ENCODE measurements around the gene PPP1R3G.

PPP1R3G gene

DNA sequence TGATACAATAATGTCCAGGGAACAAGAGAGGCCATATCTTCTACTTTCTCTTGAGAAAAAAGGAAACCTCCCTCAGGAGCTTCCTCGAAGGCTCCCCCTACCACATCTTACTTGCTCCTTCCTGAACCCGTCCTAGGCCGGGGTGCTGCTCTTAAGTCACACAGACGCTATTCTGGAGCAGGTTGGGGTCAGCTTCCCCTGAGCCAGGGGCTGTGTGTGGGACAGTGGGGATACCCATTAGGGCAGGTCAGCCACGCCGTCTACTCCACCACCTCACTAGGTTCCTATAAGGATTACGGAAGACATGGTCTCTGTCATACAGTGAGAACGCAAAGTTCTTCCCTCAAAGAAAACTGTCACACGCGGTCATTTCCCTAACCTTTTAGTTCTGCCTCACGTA is 8.2 kb upstream of the PPP1R3G start:
- no peak for DNase-seq (ENCODE audit: low read depth in 1 of 2, low spot score in 1 of 2)
- H3K27ac ChIP-seq (replicated peaks), result no peak overlapping the region
- H3K27me3 ChIP-seq (ENCODE audit: insufficient read depth, poor library complexity, severe bottlenecking), result no peaks in the 10 kb centered on the region
- TF ChIP-seq GABPA (IDR thresholded peaks at IDR 0.05; ENCODE audit: low read depth), result no peak
- TF ChIP-seq SPI1 (IDR thresholded peaks at IDR 0.05; ENCODE audit: borderline replicate concordance, low read depth), result no peak
- TF ChIP-seq POLR2AphosphoS5 (IDR thresholded peaks at IDR 0.05; ENCODE audit: low read depth), result no peak
- TF ChIP-seq, protein P1, sequence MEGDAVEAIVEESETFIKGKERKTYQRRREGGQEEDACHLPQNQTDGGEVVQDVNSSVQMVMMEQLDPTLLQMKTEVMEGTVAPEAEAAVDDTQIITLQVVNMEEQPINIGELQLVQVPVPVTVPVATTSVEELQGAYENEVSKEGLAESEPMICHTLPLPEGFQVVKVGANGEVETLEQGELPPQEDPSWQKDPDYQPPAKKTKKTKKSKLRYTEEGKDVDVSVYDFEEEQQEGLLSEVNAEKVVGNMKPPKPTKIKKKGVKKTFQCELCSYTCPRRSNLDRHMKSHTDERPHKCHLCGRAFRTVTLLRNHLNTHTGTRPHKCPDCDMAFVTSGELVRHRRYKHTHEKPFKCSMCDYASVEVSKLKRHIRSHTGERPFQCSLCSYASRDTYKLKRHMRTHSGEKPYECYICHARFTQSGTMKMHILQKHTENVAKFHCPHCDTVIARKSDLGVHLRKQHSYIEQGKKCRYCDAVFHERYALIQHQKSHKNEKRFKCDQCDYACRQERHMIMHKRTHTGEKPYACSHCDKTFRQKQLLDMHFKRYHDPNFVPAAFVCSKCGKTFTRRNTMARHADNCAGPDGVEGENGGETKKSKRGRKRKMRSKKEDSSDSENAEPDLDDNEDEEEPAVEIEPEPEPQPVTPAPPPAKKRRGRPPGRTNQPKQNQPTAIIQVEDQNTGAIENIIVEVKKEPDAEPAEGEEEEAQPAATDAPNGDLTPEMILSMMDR (IDR thresholded peaks at IDR 0.05; ENCODE audit: insufficient read depth, low read length), result no peak
- TF ChIP-seq, protein P2, sequence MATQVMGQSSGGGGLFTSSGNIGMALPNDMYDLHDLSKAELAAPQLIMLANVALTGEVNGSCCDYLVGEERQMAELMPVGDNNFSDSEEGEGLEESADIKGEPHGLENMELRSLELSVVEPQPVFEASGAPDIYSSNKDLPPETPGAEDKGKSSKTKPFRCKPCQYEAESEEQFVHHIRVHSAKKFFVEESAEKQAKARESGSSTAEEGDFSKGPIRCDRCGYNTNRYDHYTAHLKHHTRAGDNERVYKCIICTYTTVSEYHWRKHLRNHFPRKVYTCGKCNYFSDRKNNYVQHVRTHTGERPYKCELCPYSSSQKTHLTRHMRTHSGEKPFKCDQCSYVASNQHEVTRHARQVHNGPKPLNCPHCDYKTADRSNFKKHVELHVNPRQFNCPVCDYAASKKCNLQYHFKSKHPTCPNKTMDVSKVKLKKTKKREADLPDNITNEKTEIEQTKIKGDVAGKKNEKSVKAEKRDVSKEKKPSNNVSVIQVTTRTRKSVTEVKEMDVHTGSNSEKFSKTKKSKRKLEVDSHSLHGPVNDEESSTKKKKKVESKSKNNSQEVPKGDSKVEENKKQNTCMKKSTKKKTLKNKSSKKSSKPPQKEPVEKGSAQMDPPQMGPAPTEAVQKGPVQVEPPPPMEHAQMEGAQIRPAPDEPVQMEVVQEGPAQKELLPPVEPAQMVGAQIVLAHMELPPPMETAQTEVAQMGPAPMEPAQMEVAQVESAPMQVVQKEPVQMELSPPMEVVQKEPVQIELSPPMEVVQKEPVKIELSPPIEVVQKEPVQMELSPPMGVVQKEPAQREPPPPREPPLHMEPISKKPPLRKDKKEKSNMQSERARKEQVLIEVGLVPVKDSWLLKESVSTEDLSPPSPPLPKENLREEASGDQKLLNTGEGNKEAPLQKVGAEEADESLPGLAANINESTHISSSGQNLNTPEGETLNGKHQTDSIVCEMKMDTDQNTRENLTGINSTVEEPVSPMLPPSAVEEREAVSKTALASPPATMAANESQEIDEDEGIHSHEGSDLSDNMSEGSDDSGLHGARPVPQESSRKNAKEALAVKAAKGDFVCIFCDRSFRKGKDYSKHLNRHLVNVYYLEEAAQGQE (IDR thresholded peaks at IDR 0.05; ENCODE audit: insufficient replicate concordance, low read depth), result no peak
- no peak overlapping the region for H3K4me3 ChIP-seq (replicated peaks; ENCODE audit: insufficient read depth, low read length)

DNA sequence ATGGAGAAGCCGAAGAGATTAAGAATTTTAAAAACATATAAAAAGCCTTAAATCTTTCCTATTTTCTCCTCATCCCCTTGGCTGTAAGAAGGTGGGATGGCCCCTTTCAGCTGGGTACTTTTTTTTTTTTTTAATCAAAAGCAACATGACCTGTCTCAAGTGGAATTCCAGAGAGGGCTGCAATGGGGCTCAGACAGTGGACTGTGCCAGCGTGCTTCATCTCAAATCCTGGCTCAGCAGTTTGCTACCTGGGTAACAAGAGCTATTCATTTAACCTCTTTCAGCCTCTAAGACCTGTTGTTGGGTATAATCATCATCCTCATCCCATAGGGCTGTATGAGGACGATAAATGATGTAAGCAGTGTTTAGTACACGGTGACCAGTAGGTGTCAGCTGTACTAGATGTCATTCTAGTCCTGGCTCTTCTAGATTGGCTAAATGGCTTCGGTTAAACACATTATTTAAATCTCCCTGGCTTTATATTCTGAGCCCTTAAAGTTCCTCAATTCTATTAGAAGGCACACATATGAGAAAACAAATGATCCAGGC is 6.9 kb upstream of the PPP1R3G start:
- DNase-seq (ENCODE audit: low read depth in 1 of 2, low spot score in 1 of 2), result no peak
- Histone ChIP-seq H3K27ac (replicated peaks) (no peak overlapping the region), H3K4me3 (replicated peaks; ENCODE audit: insufficient read depth, low read length) (no peak overlapping the region), H3K27me3 (ENCODE audit: insufficient read depth, poor library complexity, severe bottlenecking) (no peaks in the 10 kb centered on the region)
- TF ChIP-seq, protein P2 (IDR thresholded peaks at IDR 0.05; ENCODE audit: insufficient replicate concordance, low read depth), result no peak
- TF ChIP-seq GABPA (IDR thresholded peaks at IDR 0.05; ENCODE audit: low read depth), result no peak
- no peak for TF ChIP-seq SPI1 (IDR thresholded peaks at IDR 0.05; ENCODE audit: borderline replicate concordance, low read depth)
- TF ChIP-seq POLR2AphosphoS5 (IDR thresholded peaks at IDR 0.05; ENCODE audit: low read depth), result no peak
- TF ChIP-seq, protein P1 (IDR thresholded peaks at IDR 0.05; ENCODE audit: insufficient read depth, low read length), result no peak

DNA sequence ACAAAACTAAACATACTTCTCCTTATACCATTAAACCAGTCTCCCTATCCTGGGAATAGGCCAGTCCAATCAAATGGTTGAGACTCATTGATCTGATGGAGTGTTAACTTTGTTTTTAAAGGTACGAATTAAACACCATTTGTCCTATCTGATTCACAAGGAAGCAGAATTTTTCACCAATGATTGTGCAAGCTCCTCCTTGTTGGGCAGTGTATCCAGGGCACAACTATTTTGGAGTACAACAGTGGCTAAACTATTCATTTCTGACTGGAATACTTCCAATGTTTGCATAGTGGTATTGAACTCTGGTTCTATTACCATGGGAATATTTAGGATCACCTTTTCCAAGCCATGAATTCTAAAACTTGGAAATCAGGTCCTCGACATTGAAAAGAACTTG is 5.4 kb upstream of the PPP1R3G start:
- no peak for DNase-seq (ENCODE audit: low read depth in 1 of 2, low spot score in 1 of 2)
- no peak for TF ChIP-seq SPI1 (IDR thresholded peaks at IDR 0.05; ENCODE audit: borderline replicate concordance, low read depth)
- TF ChIP-seq, protein P1 (IDR thresholded peaks at IDR 0.05; ENCODE audit: insufficient read depth, low read length), result no peak
- TF ChIP-seq, protein P2 (IDR thresholded peaks at IDR 0.05; ENCODE audit: insufficient replicate concordance, low read depth), result no peak
- no peak for TF ChIP-seq GABPA (IDR thresholded peaks at IDR 0.05; ENCODE audit: low read depth)
- TF ChIP-seq POLR2AphosphoS5 (IDR thresholded peaks at IDR 0.05; ENCODE audit: low read depth), result no peak
- Histone ChIP-seq H3K27ac (replicated peaks) (no peak overlapping the region), H3K27me3 (ENCODE audit: insufficient read depth, poor library complexity, severe bottlenecking) (peaks cover 9% of the 10 kb centered on the region), H3K4me3 (replicated peaks; ENCODE audit: insufficient read depth, low read length) (no peak overlapping the region)

All from HL-60 (cell line).